ENCODE measurements around the gene CYTH2. TPM values are rescaled to one million over a fixed set of nuclear protein-coding genes. Genes with fewer than 3 reads are reported as not detected.

Gene CYTH2
- total and polyA plus RNA-seq, 2 of the 8 experiments (the other 6 are each of a cell fraction or from before 2014, with no cell fraction given): 43.7 to 71.4 TPM

GRCh38 chr19:48483301-48483700, 14.1 kb downstream of the CYTH2 start:
- POLR2A ChIA-PET (ENCODE audit: partially characterized antibody): interaction anchor here (0.8 to 2.2 kb wide), 12 partner anchors 9 to 108 kb away, joined by 3 to 13 read pairs (median 3); no protein-coding TSS in a partner anchor
- H3K27ac ChIP-seq (ENCODE audit: low read depth, low read length): no peak overlapping the region

More at GRCh38 chr19:48483301-48483700, 14.1 kb downstream of the CYTH2 start:
- peaks cover 2% of the 10 kb centered on the region; the same call in 1 of the 2 replicates for H3K23me2 ChIP-seq (ENCODE audit: low read depth, low read length)
- no peak overlapping the region for H3K23ac ChIP-seq (ENCODE audit: insufficient read length)
- H3K4ac ChIP-seq (replicated peaks; ENCODE audit: insufficient read length, low read depth, low read length): no peak overlapping the region
- no peak overlapping the region for H4K5ac ChIP-seq (ENCODE audit: insufficient read length, low read depth, low read length)
- no peaks in the 10 kb centered on the region; the same call in 1 of the 2 replicates for H3K79me1 ChIP-seq (ENCODE audit: low read depth, low read length)
- H3K4me2 ChIP-seq (ENCODE audit: insufficient read depth in 1 of 2, low read depth in 2 of 2, low read length in 2 of 2): no peak overlapping the region
- no peak for TF ChIP-seq JUND (IDR thresholded peaks at IDR 0.05; ENCODE audit: low read length)
- TF ChIP-seq CTCF (IDR thresholded peaks at IDR 0.05; ENCODE audit: control extremely low read depth in 1 of 3, insufficient read depth in 1 of 3, low read depth in 1 of 3, low read length in 3 of 3): no peak
- TF ChIP-seq BCL11A (IDR thresholded peaks at IDR 0.05; ENCODE audit: low read depth in 2 of 2, low read length in 2 of 2): no peak
- H4K20me1 ChIP-seq (replicated peaks in 1 of 2; ENCODE audit: control insufficient read depth in 1 of 2, insufficient read depth in 2 of 2, low read length in 2 of 2): peaks cover 5 to 7% of the 10 kb centered on the region in 2 experiments
- H3K9ac ChIP-seq (replicated peaks in 1 of 4; ENCODE audit: extremely low read depth in 1 of 4, low read depth in 3 of 4, low read length in 3 of 4): no peak overlapping the region
- WGBS, 2 experiments (ENCODE audit: extremely low coverage in 1 of 2, insufficient coverage in 1 of 2, insufficient read length in 1 of 2, insufficient replicate concordance in 2 of 2, low coverage in 1 of 2, low lambda C conversion rate in 2 of 2, missing lambda C conversion rate in 1 of 2): 100% methylated on average over 1 of the region's 3 CpGs; no CpG with 5 or more reads in 1 of the 2 experiments
- H4K91ac ChIP-seq (replicated peaks; ENCODE audit: insufficient read length, low read length): no peak overlapping the region
- H3K36me3 ChIP-seq (ENCODE audit: control insufficient read depth in 2 of 4, insufficient read depth in 4 of 4, low read length in 3 of 4): peaks cover 0 to 21% (median 5%) of the 10 kb centered on the region in 4 experiments; a peak in 5 of 8 replicates
- H2BK5ac ChIP-seq (ENCODE audit: low read depth, low read length): no peak overlapping the region
- no peak overlapping the region for H2AFZ ChIP-seq (ENCODE audit: low read length)
- FAIRE-seq: no peak
- H2BK15ac ChIP-seq (ENCODE audit: low read length): no peak overlapping the region
- CTCF ChIA-PET (ENCODE audit: partially characterized antibody): no interaction called here
- H3K27me3 ChIP-seq (replicated peaks in 1 of 4; ENCODE audit: control insufficient read depth in 3 of 4, extremely low read depth in 1 of 4, insufficient read depth in 3 of 4, low read length in 3 of 4): peaks cover 0 to 5% (median 3%) of the 10 kb centered on the region in 4 experiments; a peak in 3 of 7 replicates
- H2BK20ac ChIP-seq (ENCODE audit: low read length): no peak overlapping the region
- no peak overlapping the region for H3K4me3 ChIP-seq (ENCODE audit: extremely low read depth in 1 of 4, insufficient read depth in 2 of 4, low read depth in 3 of 4, low read length in 4 of 4)
- H3K9me3 ChIP-seq (ENCODE audit: insufficient read depth in 2 of 2, low read depth in 1 of 2, low read length in 1 of 2): no peaks in the 10 kb centered on the region
- H2BK120ac ChIP-seq (replicated peaks; ENCODE audit: low read depth, low read length): no peak overlapping the region
- no peak overlapping the region for H2BK12ac ChIP-seq (ENCODE audit: low read depth, low read length)
- no peaks in the 10 kb centered on the region for H3K79me2 ChIP-seq (ENCODE audit: control insufficient read depth in 1 of 2, insufficient read depth in 2 of 2, low read length in 2 of 2)
- H3K4me1 ChIP-seq (replicated peaks in 1 of 4; ENCODE audit: control insufficient read depth in 3 of 4, insufficient read depth in 4 of 4, low read length in 3 of 4): peaks cover 0 to 1% (median 0%) of the 10 kb centered on the region in 4 experiments; a peak in 1 of 7 replicates
- DNase-seq (ENCODE audit: low read depth in 1 of 2, low spot score in 2 of 2): no peak
- H2AK5ac ChIP-seq (ENCODE audit: low read depth, low read length): no peak overlapping the region
- no peak overlapping the region for H3K18ac ChIP-seq (ENCODE audit: extremely low read depth, low read length)
- no peak overlapping the region for H3K56ac ChIP-seq (replicated peaks; ENCODE audit: insufficient read length, low read depth, low read length)
- H4K8ac ChIP-seq (ENCODE audit: extremely low read depth, insufficient read depth, low read length): no peak overlapping the region
- H3K14ac ChIP-seq (ENCODE audit: insufficient read length): no peak overlapping the region
